Mesendoderm (in vitro differentiated cells): ENCODE results near the gene NR2F1-AS1.

ENCODE experiments used
- DNase-seq: peaks from one replicate; pipeline ENCODE4 v3.0.0; 2013
- H2AK5ac ChIP-seq: 2 replicates; pipeline ENCODE4 v1.6.1; 2013; ENCODE audit warnings: low read length, inconsistent platforms
- H2BK120ac ChIP-seq: 2 replicates; pipeline ENCODE4 v1.6.1; 2013; ENCODE audit warnings: low read depth, mild to moderate bottlenecking, low read length, moderate library complexity, mixed read lengths
- H2BK15ac ChIP-seq: replicated peaks from 2 replicates; pipeline ENCODE4 v1.6.1; 2013; ENCODE audit warnings: low read depth, mild to moderate bottlenecking, moderate library complexity
- H2BK5ac ChIP-seq: 2 replicates; pipeline ENCODE4 v1.6.1; 2013; ENCODE audit warnings: low read length, inconsistent platforms
- H3K18ac ChIP-seq: 2 replicates; pipeline ENCODE4 v1.6.1; 2013; ENCODE audit warnings: mild to moderate bottlenecking, low read length, mixed read lengths
- H3K23ac ChIP-seq: one replicate; pipeline ENCODE4 v1.6.1; 2013; ENCODE audit warnings: low read length
- H3K27ac ChIP-seq: 2 replicates; pipeline ENCODE4 v1.5.1; 2013; ENCODE audit warnings: low read depth, mild to moderate bottlenecking, inconsistent platforms, low read length, moderate library complexity
- H3K27me3 ChIP-seq: 2 replicates; pipeline ENCODE4 v1.6.1; 2013; ENCODE audit warnings: low read length, control low read depth, mild to moderate bottlenecking, inconsistent platforms; ENCODE audit not compliant: insufficient read depth, poor library complexity
- H3K36me3 ChIP-seq: 2 replicates; pipeline ENCODE4 v1.6.1; 2013; ENCODE audit warnings: low read length, inconsistent platforms; ENCODE audit not compliant: control insufficient read depth, insufficient read depth
- H3K4ac ChIP-seq: one replicate; pipeline ENCODE4 v1.6.1; 2013; ENCODE audit warnings: low read depth, mild to moderate bottlenecking, low read length, moderate library complexity
- H3K4me1 ChIP-seq: 2 replicates; pipeline ENCODE4 v1.6.1; 2013; ENCODE audit warnings: low read depth, low read length, inconsistent platforms; ENCODE audit not compliant: control insufficient read depth
- H3K4me2 ChIP-seq: 2 replicates; pipeline ENCODE4 v1.6.1; 2013; ENCODE audit warnings: low read length
- H3K4me3 ChIP-seq: 2 replicates; pipeline ENCODE4 v1.5.1; 2013; ENCODE audit warnings: mild to moderate bottlenecking, low read length
- H3K56ac ChIP-seq: one replicate; pipeline ENCODE4 v1.6.1; 2013; ENCODE audit warnings: low read length
- H3K79me1 ChIP-seq: 2 replicates; pipeline ENCODE4 v1.6.1; 2013; ENCODE audit warnings: low read length, inconsistent platforms
- H3K79me2 ChIP-seq: 2 replicates; pipeline ENCODE4 v1.6.1; 2013; ENCODE audit warnings: mild to moderate bottlenecking, low read length; ENCODE audit not compliant: control insufficient read depth, insufficient read depth
- H3K9ac ChIP-seq: 2 replicates; pipeline ENCODE4 v1.6.1; 2013; ENCODE audit warnings: low read length, inconsistent platforms
- H4K5ac ChIP-seq: one replicate; pipeline ENCODE4 v1.6.1; 2013; ENCODE audit warnings: low read length
- H4K8ac ChIP-seq: one replicate; pipeline ENCODE4 v1.6.1; 2013; ENCODE audit warnings: low read depth, mild to moderate bottlenecking, control low read depth, low read length, moderate library complexity
- WGBS: extraction: QIAGEN DNeasy Blood & Tissue Kit; methylation state at CpG from one replicate; pipeline ENCODE4 v1.1.7; 2013; ENCODE audit warnings: low lambda C conversion rate, missing lambda C conversion rate; ENCODE audit not compliant: insufficient coverage; ENCODE audit errors: extremely low coverage; 5-methylcytosine and 5-hydroxymethylcytosine counted together

NR2F1-AS1 gene

DNA sequence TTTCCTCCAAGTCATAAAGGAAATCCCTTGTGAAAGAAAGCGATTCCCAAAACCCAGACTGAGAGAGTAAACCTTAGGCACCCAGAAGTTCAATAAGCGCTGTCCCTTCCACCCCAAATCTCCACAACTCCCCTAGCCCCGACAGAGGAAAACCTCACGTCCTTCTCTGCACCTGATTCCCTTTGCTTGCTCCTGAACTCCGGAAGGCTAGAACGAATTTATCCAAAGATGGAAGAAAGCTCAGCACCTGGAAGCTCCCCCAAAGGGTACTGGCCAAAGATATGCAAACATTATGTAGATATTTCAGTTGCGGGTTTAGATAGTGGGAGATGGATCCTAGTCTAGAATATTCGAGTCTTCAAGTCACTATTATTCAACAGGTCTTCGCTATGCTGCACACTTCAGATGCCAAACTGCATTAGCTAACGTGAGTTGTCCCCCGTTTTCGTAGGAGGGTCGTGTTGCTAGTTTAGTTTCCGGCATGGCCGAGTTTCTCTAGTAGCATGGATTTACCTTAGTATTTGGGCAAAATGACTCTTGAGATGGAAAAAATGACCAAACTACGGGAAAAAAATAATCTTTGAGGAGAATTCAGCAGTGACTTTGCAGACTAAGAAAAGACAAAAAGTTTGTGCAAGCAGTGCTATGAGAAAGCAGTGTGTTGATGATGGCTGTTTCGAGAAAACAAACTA, 29.7 kb upstream of the NR2F1-AS1 start:
- no peak overlapping the region for H3K9ac ChIP-seq
- no peaks in the 10 kb centered on the region for H3K79me2 ChIP-seq
- no peak overlapping the region for H2BK5ac ChIP-seq
- no peak overlapping the region for H3K4me3 ChIP-seq
- no peak overlapping the region for H3K4ac ChIP-seq
- H3K27ac ChIP-seq, result no peak overlapping the region
- H3K23ac ChIP-seq, result no peak overlapping the region
- H2BK15ac ChIP-seq, result no peak overlapping the region
- no peaks in the 10 kb centered on the region for H3K79me1 ChIP-seq
- no peak overlapping the region for H2AK5ac ChIP-seq
- H3K4me2 ChIP-seq, result no peak overlapping the region
- DNase-seq, result no peak
- no CpG with 5 or more reads among the region's 17 CpGs for WGBS
- H3K27me3 ChIP-seq, result peaks cover 51% of the 10 kb centered on the region
- no peak overlapping the region for H4K8ac ChIP-seq
- no peaks in the 10 kb centered on the region for H3K4me1 ChIP-seq
- no peaks in the 10 kb centered on the region for H3K36me3 ChIP-seq
- no peak overlapping the region for H3K56ac ChIP-seq
- H4K5ac ChIP-seq, result no peak overlapping the region
- no peak overlapping the region for H2BK120ac ChIP-seq
- H3K18ac ChIP-seq, result no peak overlapping the region

- Histone ChIP-seq H2BK5ac (no peak overlapping the region), H3K56ac (no peak overlapping the region), H3K23ac (no peak overlapping the region), H3K9ac (no peak overlapping the region), H3K79me1 (no peaks in the 10 kb centered on the region), H3K18ac (no peak overlapping the region), H3K27me3 (peaks cover 57% of the 10 kb centered on the region), H4K8ac (no peak overlapping the region), H3K36me3 (no peaks in the 10 kb centered on the region), H3K27ac (no peak overlapping the region), H2BK15ac (no peak overlapping the region), H2AK5ac (no peak overlapping the region), H3K4me3 (no peak overlapping the region), H3K4me2 (no peak overlapping the region), H4K5ac (no peak overlapping the region), H2BK120ac (no peak overlapping the region), H3K4ac (no peak overlapping the region), H3K4me1 (no peaks in the 10 kb centered on the region), H3K79me2 (no peaks in the 10 kb centered on the region)
- no peak for DNase-seq
- WGBS, result no CpG with 5 or more reads among the region's 7 CpGs
Observed at GRCh38 chr5:93609762-93610161, 28.7 kb upstream of the NR2F1-AS1 start.

DNA sequence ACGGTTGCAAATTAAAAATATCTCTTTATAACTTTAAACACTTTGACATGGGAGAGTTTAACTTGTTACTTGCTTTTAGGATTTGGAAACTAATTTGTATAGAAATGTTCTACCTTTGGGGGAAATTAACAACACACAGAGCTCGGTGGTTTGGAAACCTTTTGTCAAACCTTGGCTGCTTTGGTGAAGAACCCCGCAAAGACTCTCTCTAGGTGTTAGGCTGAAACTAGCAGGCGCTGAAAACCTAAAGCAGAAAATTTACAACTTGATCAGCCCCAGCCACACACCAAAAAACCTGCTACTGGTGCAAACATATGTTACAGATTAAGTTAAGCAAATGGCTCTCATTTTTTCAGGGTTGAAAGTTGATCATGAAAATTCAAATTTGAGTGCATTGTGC, 27.8 kb upstream of the NR2F1-AS1 start:
- Histone ChIP-seq H3K27me3 (peaks cover 61% of the 10 kb centered on the region), H3K36me3 (no peaks in the 10 kb centered on the region), H3K27ac (no peak overlapping the region), H3K23ac (no peak overlapping the region), H3K4ac (no peak overlapping the region), H4K5ac (no peak overlapping the region), H3K56ac (no peak overlapping the region), H3K4me3 (no peak overlapping the region), H3K4me2 (no peak overlapping the region), H2BK5ac (no peak overlapping the region), H2AK5ac (no peak overlapping the region), H3K79me1 (no peaks in the 10 kb centered on the region), H3K4me1 (no peaks in the 10 kb centered on the region), H2BK120ac (no peak overlapping the region), H3K18ac (no peak overlapping the region), H3K79me2 (no peaks in the 10 kb centered on the region), H4K8ac (no peak overlapping the region), H3K9ac (no peak overlapping the region), H2BK15ac (no peak overlapping the region)
- DNase-seq, result no peak
- WGBS, result no CpG with 5 or more reads among the region's 4 CpGs

DNA sequence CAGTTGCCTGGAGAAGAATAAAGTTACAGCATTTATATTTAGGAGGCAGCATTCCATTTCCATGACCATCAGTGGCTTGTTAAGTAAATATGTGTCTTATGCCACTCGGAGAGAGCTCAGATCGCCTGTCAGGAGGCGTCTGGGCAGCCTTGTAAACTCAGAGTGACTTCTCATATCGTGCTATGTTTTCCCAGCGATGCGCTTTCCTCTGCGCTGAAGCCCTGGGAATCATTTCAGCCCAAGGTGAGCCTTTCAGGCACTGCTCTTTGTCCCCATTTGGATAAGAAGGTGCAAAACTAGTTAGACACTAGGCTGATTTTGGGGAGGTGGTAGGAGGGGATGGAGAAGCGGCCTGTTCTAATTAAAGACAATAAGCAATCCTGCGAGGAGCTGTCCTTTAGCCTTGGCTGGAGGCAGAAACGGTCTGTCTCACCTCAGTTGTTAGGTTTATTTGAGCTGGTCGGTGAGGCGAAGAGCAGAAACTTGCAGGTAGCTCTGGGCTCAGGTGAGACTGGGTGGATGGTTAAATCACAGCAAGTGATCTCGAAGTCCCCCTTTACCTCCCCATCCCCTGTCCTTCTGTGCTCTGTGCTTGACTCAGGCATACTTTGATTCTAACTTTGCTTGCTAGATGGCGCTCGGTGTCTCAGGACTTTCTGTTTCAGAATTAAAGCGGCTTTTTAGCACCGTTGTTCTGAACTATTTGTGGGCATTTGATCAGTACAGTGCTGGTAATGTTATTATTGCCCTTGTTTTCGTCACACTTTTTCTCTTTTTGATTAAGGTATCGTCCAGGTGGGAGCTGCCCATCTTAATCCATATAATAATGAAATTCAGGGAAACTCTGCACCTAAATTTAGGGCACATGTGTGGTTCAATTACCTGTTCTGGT, 26.6 kb upstream of the NR2F1-AS1 start:
- no peak overlapping the region for H3K18ac ChIP-seq
- H3K4ac ChIP-seq, result no peak overlapping the region
- no peak overlapping the region for H2AK5ac ChIP-seq
- DNase-seq, result peak; percentile 93
- H3K27me3 ChIP-seq, result peaks cover 67% of the 10 kb centered on the region
- no peak overlapping the region for H2BK120ac ChIP-seq
- H3K36me3 ChIP-seq, result no peaks in the 10 kb centered on the region
- no peak overlapping the region for H4K5ac ChIP-seq
- H3K23ac ChIP-seq, result no peak overlapping the region
- no peaks in the 10 kb centered on the region for H3K79me1 ChIP-seq
- no peaks in the 10 kb centered on the region for H3K79me2 ChIP-seq
- no peak overlapping the region for H3K27ac ChIP-seq
- WGBS, result no CpG with 5 or more reads among the region's 19 CpGs
- peak overlapping the region; percentile 43 for H3K4me2 ChIP-seq
- H3K56ac ChIP-seq, result no peak overlapping the region
- no peak overlapping the region for H4K8ac ChIP-seq
- no peak overlapping the region for H2BK5ac ChIP-seq
- no peak overlapping the region for H3K4me3 ChIP-seq
- no peaks in the 10 kb centered on the region for H3K4me1 ChIP-seq
- H2BK15ac ChIP-seq, result no peak overlapping the region
- H3K9ac ChIP-seq, result no peak overlapping the region

DNA sequence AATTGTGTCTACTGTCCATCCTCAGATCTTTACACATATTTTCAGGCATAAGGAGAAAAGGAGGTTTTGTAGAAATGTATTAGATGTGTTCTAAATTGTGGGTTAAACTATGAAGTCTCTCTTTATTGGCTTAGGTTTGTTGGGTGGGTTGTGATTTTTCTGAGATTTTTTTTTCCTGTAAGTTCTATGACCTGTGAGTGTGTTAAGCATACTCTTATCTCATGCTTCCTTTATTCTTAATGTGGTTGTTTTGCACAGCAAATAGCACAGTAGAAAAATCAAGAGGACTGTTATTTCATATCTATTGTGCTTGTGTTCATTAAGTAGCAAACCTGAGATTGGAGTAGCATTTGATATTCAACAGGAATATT, 25.3 kb upstream of the NR2F1-AS1 start:
- Histone ChIP-seq H2AK5ac (no peak overlapping the region), H3K4me2 (no peak overlapping the region), H3K79me2 (no peaks in the 10 kb centered on the region)

More for the DNA sequence above, 25.3 kb upstream of the NR2F1-AS1 start:
- Histone ChIP-seq H3K9ac (no peak overlapping the region), H3K56ac (no peak overlapping the region), H3K18ac (no peak overlapping the region), H4K5ac (no peak overlapping the region), H3K36me3 (no peaks in the 10 kb centered on the region), H3K4me1 (peaks cover 2% of the 10 kb centered on the region), H2BK120ac (no peak overlapping the region), H3K23ac (no peak overlapping the region), H2BK15ac (no peak overlapping the region), H3K4me3 (no peak overlapping the region), H3K79me1 (no peaks in the 10 kb centered on the region), H3K27me3 (peaks cover 68% of the 10 kb centered on the region), H3K27ac (no peak overlapping the region), H3K4ac (no peak overlapping the region), H4K8ac (no peak overlapping the region), H2BK5ac (no peak overlapping the region)
- no peak for DNase-seq
